ENCODE data around the gene FXYD4.

GRCh38 chr10:43387678-43388032 is 16.2 kb downstream of the FXYD4 start:
- TF ChIP-seq YY1 (IDR thresholded peaks at IDR 0.05; ENCODE audit: insufficient read depth, insufficient read length), result no peak
- no peak for TF ChIP-seq ZNF274 (IDR thresholded peaks at IDR 0.05; ENCODE audit: low read depth, low read length)

Measured in NT2/D1 (cell line).